Globus pallidus (tissue), 1 donor: Measurements from ENCODE around the gene NCOR2.
A peak's percentile ranks its signal among the peaks of the same experiment; 100 is the strongest.
"Not testable (repeated sequence)": the region's sequence is repeated elsewhere in the genome, so short reads cannot be mapped to it uniquely, and the experiment has no call there.

Source experiments
- DNase-seq: peaks from one replicate; pipeline ENCODE4 v3.0.0-alpha.2; 2015; ENCODE audit warnings: low spot score

The NCOR2 gene

GRCh38 chr12:124599074-124599999 lies 31.9 kb upstream of the NCOR2 start:
- no peak for DNase-seq

GRCh38 chr12:124597041-124597440 lies 29.6 kb upstream of the NCOR2 start:
- no peak for DNase-seq

GRCh38 chr12:124595444-124595843 lies 28.0 kb upstream of the NCOR2 start:
- DNase-seq, result no peak

- DNase-seq, result no peak
Observed at GRCh38 chr12:124594851-124595250, 27.4 kb upstream of the NCOR2 start.

- no peak for DNase-seq
Observed at GRCh38 chr12:124593851-124594401, 26.5 kb upstream of the NCOR2 start.

- DNase-seq, result no peak
Observed at GRCh38 chr12:124593176-124593575, 25.8 kb upstream of the NCOR2 start.

GRCh38 chr12:124592481-124593160 lies 25.2 kb upstream of the NCOR2 start:
- DNase-seq, result peak; percentile 39

- no peak for DNase-seq
Observed at GRCh38 chr12:124592050-124592449, 24.6 kb upstream of the NCOR2 start.

- no peak for DNase-seq
Observed at GRCh38 chr12:124590447-124590846, 23.0 kb upstream of the NCOR2 start.

- DNase-seq, result peak; percentile 17
Observed at GRCh38 chr12:124588751-124589267, 21.4 kb upstream of the NCOR2 start.

GRCh38 chr12:124588018-124588634 lies 20.7 kb upstream of the NCOR2 start:
- DNase-seq, result no peak

- DNase-seq, result no peak
Observed at GRCh38 chr12:124586756-124587155, 19.3 kb upstream of the NCOR2 start.

GRCh38 chr12:124584494-124584893 lies 17.1 kb upstream of the NCOR2 start:
- not testable (repeated sequence) for DNase-seq

GRCh38 chr12:124583854-124584253 lies 16.4 kb upstream of the NCOR2 start:
- no peak for DNase-seq

- no peak for DNase-seq
Observed at GRCh38 chr12:124582108-124582424, 14.7 kb upstream of the NCOR2 start.

GRCh38 chr12:124581307-124582107 lies 14.1 kb upstream of the NCOR2 start:
- no peak for DNase-seq

- no peak for DNase-seq
Observed at GRCh38 chr12:124579921-124580517, 12.6 kb upstream of the NCOR2 start.

- no peak for DNase-seq
Observed at GRCh38 chr12:124578854-124579253, 11.4 kb upstream of the NCOR2 start.

GRCh38 chr12:124578445-124578844 lies 11.0 kb upstream of the NCOR2 start:
- no peak for DNase-seq

- DNase-seq, result no peak
Observed at GRCh38 chr12:124577986-124578385, 10.6 kb upstream of the NCOR2 start.

GRCh38 chr12:124577374-124577773 lies 10.0 kb upstream of the NCOR2 start:
- no peak for DNase-seq
